Uterus (tissue), 2 donors: ENCODE data around the gene SCD.

Experiments
- POLR2A ChIP-seq, 2 donors: fragments of 450-650 bp; IDR thresholded peaks; one replicate each; pipeline ENCODE4 v1.6.1; 2016; ENCODE audit warnings: antibody characterized with exemption in 2 of 2, mild to moderate bottlenecking in 1 of 2, moderate library complexity in 1 of 2
- TF ChIP-seq, protein P1 (sequence below), 4 experiments: fragments of 200-600 bp in 2 of 4; fragments of 450-650 bp in 2 of 4; sonication (generic) in 2 of 4; IDR thresholded peaks; one replicate each; pipeline ENCODE4 v1.5.1; 2016 to 2019; ENCODE audit warnings: antibody characterized with exemption in 4 of 4, mild to moderate bottlenecking in 2 of 4, moderate library complexity in 1 of 4

DNA sequence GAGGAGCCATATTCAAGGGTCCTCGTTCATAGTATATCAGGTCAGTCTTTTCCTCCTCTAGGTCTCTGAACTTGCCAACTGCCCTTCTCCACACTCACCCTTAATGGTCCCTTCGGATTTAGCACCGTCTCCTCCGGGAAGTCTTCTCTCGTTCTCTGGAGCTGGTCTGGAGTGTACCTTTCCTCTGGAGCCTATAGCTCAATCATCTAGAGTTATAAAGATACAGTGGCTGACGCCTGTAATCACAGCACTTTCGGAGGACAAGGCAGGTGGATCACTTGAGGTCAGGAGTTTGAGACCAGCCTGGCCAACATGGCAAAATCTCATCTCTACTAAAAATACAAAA is 4.4 kb upstream of the SCD start:
- TF ChIP-seq, protein P1, sequence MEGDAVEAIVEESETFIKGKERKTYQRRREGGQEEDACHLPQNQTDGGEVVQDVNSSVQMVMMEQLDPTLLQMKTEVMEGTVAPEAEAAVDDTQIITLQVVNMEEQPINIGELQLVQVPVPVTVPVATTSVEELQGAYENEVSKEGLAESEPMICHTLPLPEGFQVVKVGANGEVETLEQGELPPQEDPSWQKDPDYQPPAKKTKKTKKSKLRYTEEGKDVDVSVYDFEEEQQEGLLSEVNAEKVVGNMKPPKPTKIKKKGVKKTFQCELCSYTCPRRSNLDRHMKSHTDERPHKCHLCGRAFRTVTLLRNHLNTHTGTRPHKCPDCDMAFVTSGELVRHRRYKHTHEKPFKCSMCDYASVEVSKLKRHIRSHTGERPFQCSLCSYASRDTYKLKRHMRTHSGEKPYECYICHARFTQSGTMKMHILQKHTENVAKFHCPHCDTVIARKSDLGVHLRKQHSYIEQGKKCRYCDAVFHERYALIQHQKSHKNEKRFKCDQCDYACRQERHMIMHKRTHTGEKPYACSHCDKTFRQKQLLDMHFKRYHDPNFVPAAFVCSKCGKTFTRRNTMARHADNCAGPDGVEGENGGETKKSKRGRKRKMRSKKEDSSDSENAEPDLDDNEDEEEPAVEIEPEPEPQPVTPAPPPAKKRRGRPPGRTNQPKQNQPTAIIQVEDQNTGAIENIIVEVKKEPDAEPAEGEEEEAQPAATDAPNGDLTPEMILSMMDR (IDR thresholded peaks at IDR 0.05), result peak in 1 of 4 experiments; percentile 4
- TF ChIP-seq POLR2A (IDR thresholded peaks at IDR 0.05), result no peak
